GM23338 (cell line): Measurements from ENCODE around the gene FNDC3B. TPM values are rescaled to one million over a fixed set of nuclear protein-coding genes. Genes with fewer than 3 reads are reported as not detected.

Source experiments
- ATAC-seq: fragments of 200-7000 bp; cut with Tn5 transposase; 3 replicates; pipeline ENCODE4 v1.9.1; 2020
- DNase-seq: peaks from one replicate; pipeline ENCODE4 v3.0.0-alpha.2; 2015; ENCODE audit warnings: low spot score
- H2AFZ ChIP-seq: fragments of 200-600 bp; sonication (generic); 2 replicates; pipeline ENCODE4 v1.8.0; 2016; ENCODE audit warnings: antibody characterized with exemption, mild to moderate bottlenecking, moderate library complexity
- H3F3A ChIP-seq: fragments of 200-600 bp; sonication (generic); replicated peaks from 2 replicates; pipeline ENCODE4 v1.8.0; 2017; ENCODE audit warnings: antibody characterized with exemption, mixed run types, low read depth
- H3K27ac ChIP-seq: fragments of 200-600 bp; sonication (generic); 2 replicates; pipeline ENCODE4 v1.6.1; 2016; ENCODE audit warnings: low read depth
- H3K27me3 ChIP-seq: fragments of 200-600 bp; sonication (generic); 2 replicates; pipeline ENCODE4 v1.8.0; 2016; ENCODE audit warnings: mild to moderate bottlenecking, mixed run types, moderate library complexity; ENCODE audit not compliant: insufficient read depth
- H3K36me3 ChIP-seq: fragments of 200-600 bp; sonication (generic); 2 replicates; pipeline ENCODE4 v1.8.0; 2016; ENCODE audit warnings: mild to moderate bottlenecking; ENCODE audit not compliant: insufficient read depth
- H3K4me1 ChIP-seq: fragments of 200-600 bp; sonication (generic); 2 replicates; pipeline ENCODE4 v1.8.0; 2016; ENCODE audit warnings: mild to moderate bottlenecking, moderate library complexity; ENCODE audit not compliant: insufficient read depth
- H3K4me2 ChIP-seq: fragments of 200-600 bp; sonication (generic); 2 replicates; pipeline ENCODE4 v1.7.1; 2017; ENCODE audit warnings: mixed run types
- H3K4me3 ChIP-seq: fragments of 200-600 bp; sonication (generic); 2 replicates; pipeline ENCODE4 v1.6.1; 2016; ENCODE audit warnings: mixed run types
- H3K79me2 ChIP-seq: fragments of 200-600 bp; sonication (generic); replicated peaks from 2 replicates; pipeline ENCODE4 v1.8.0; 2017; ENCODE audit warnings: mild to moderate bottlenecking; ENCODE audit not compliant: insufficient read depth
- H3K9me2 ChIP-seq: fragments of 200-600 bp; sonication (generic); 2 replicates; pipeline ENCODE4 v1.8.0; 2017; ENCODE audit not compliant: insufficient read depth
- H4K20me1 ChIP-seq: fragments of 200-600 bp; sonication (generic); replicated peaks from 2 replicates; pipeline ENCODE4 v1.8.0; 2017; ENCODE audit warnings: mild to moderate bottlenecking; ENCODE audit not compliant: insufficient read depth
- H3K27ac Mint-ChIP-seq: 2 replicates; pipeline ENCODE4 v1.8.0; 2020; ENCODE audit warnings: inconsistent platforms, mild to moderate bottlenecking, moderate library complexity, mixed read lengths
- H3K27me3 Mint-ChIP-seq: 3 replicates; pipeline ENCODE4 v1.8.0; 2022; ENCODE audit warnings: low read depth, mild to moderate bottlenecking, moderate library complexity, mixed read lengths, inconsistent platforms; ENCODE audit not compliant: insufficient read depth, poor library complexity
- H3K36me3 Mint-ChIP-seq: 3 replicates; pipeline ENCODE4 v1.8.0; 2021; ENCODE audit warnings: low read depth, mild to moderate bottlenecking, inconsistent platforms, moderate library complexity, mixed read lengths
- H3K4me1 Mint-ChIP-seq: 3 replicates; pipeline ENCODE4 v1.8.0; 2020; ENCODE audit warnings: mild to moderate bottlenecking, inconsistent platforms, mixed read lengths
- H3K4me3 Mint-ChIP-seq: 3 replicates; pipeline ENCODE4 v1.8.0; 2021; ENCODE audit warnings: moderate library complexity, mild to moderate bottlenecking, inconsistent platforms, mixed read lengths
- H3K9me3 Mint-ChIP-seq: 3 replicates; pipeline ENCODE4 v1.8.0; 2020; ENCODE audit warnings: moderate library complexity, mild to moderate bottlenecking, inconsistent platforms, mixed read lengths
- CREB1 ChIP-seq: fragments of 250-450 bp; sonication (Bioruptor Pico); IDR thresholded peaks from 2 replicates; pipeline ENCODE4 v1.5.0; 2020; ENCODE audit warnings: low read depth, mild to moderate bottlenecking, moderate library complexity
- EZH2 ChIP-seq: fragments of 200-600 bp; sonication (generic); IDR thresholded peaks from one replicate; pipeline ENCODE4 v1.8.0; 2017; ENCODE audit warnings: antibody characterized with exemption, mild to moderate bottlenecking, low read depth; ENCODE audit not compliant: unreplicated experiment
- EZH2phosphoT487 ChIP-seq: fragments of 200-600 bp; sonication (generic); IDR thresholded peaks from one replicate; pipeline ENCODE4 v1.8.1; 2018; ENCODE audit warnings: antibody characterized with exemption; ENCODE audit not compliant: unreplicated experiment
- JUNB ChIP-seq: IDR thresholded peaks from one replicate; pipeline ENCODE4 v1.6.1; 2016; ENCODE audit warnings: antibody characterized with exemption; ENCODE audit not compliant: unreplicated experiment
- NANOG ChIP-seq: IDR thresholded peaks from 2 replicates; pipeline ENCODE4 v1.6.1; 2016; ENCODE audit warnings: antibody characterized with exemption, borderline replicate concordance
- ZNF114 ChIP-seq: fragments of 250-450 bp; sonication (Bioruptor Pico); IDR thresholded peaks from 2 replicates; pipeline ENCODE4 v1.5.0; 2020; ENCODE audit warnings: mild to moderate bottlenecking, moderate library complexity
- ZNF331 ChIP-seq: fragments of 250-450 bp; sonication (Bioruptor Pico); IDR thresholded peaks from 2 replicates; pipeline ENCODE4 v1.5.0; 2020; ENCODE audit warnings: low read depth, mild to moderate bottlenecking, moderate library complexity
- polyA plus RNA-seq: library from polyadenylated mRNA; unstranded; fragments of >200 nt; fragmentation: Nextera tagmentation; extraction: Ambion mirVana; gene quantifications from 2 replicates; pipeline ENCODE4 v1.2.1, GENCODE V29; 2016
- total RNA-seq: library from RNA; depleted of rRNA; stranded (reverse); fragments of >200 nt; shearing (Covaris generic); gene quantifications from 2 replicates; pipeline ENCODE4 v1.2.3, GENCODE V29; 2014
- TF ChIP-seq, protein P1 (sequence below), 2 experiments: fragments of 200-600 bp in 1 of 2; sonication (generic) in 1 of 2; conservative IDR thresholded peaks; 2 replicates each; pipeline versions ENCODE4 v1.5.1 to v1.6.1; 2016 to 2017; ENCODE audit warnings: antibody characterized with exemption in 2 of 2, low read depth in 2 of 2, mild to moderate bottlenecking in 2 of 2, moderate library complexity in 1 of 2
- TF ChIP-seq, protein P2 (sequence below): IDR thresholded peaks from 2 replicates; pipeline ENCODE4 v1.6.1; 2016; ENCODE audit warnings: antibody characterized with exemption
- TF ChIP-seq, protein P3 (sequence below): IDR thresholded peaks from one replicate; pipeline ENCODE4 v1.6.1; 2018; ENCODE audit warnings: antibody characterized with exemption; ENCODE audit not compliant: unreplicated experiment

The FNDC3B gene
- total and polyA plus RNA-seq, 2 experiments from 2014 or later: 19.1 to 55.4 TPM

DNA sequence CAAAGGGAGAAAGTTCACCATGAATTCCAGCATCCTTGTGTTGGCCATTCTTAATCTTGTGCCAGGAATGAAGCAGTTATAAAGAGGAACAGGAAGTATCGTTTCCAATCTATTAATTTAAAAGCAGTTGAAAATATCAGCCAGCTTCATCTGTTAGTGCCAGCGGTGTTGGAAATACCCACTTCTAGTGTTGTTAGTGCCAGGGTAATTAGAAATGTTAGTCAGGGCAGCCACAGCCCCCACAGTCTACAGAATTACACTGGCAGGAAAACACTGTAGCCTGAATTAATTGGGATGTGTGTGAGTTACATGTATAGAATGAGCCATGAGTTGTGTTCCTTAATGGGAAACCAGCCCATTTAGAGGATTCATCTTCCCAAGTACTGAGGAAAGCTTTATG, 281.1 kb downstream of the FNDC3B start:
- no peaks in the 10 kb centered on the region for H3K4me1 ChIP-seq

DNA sequence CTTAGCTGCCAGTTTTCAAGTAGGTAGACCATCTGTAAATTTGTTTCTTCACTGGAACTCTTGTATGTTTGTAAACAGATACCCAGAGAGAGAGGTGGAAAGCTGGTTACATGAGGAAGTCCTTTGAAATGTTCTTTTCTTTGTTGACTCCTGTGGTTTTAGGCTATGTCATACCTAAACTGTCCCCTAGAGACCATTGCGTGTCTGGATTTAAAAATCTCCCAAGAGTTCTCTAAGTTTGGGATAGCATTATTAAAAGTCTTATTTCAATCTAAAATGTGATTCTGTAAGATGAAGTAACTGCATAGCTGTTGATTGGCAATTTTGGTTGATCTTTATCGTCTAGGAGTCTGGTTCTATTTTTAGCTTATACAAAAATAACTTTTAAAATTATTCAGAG, 281.7 kb downstream of the FNDC3B start:
- H3K27ac Mint-ChIP-seq: no peak overlapping the region
- TF ChIP-seq NANOG (no peak), EZH2phosphoT487 (no peak), ZNF331 (CRISPR knock-in tag) (no peak), ZNF114 (CRISPR knock-in tag) (no peak), CREB1 (CRISPR knock-in tag) (no peak), JUNB (no peak)
- TF ChIP-seq, protein P1, sequence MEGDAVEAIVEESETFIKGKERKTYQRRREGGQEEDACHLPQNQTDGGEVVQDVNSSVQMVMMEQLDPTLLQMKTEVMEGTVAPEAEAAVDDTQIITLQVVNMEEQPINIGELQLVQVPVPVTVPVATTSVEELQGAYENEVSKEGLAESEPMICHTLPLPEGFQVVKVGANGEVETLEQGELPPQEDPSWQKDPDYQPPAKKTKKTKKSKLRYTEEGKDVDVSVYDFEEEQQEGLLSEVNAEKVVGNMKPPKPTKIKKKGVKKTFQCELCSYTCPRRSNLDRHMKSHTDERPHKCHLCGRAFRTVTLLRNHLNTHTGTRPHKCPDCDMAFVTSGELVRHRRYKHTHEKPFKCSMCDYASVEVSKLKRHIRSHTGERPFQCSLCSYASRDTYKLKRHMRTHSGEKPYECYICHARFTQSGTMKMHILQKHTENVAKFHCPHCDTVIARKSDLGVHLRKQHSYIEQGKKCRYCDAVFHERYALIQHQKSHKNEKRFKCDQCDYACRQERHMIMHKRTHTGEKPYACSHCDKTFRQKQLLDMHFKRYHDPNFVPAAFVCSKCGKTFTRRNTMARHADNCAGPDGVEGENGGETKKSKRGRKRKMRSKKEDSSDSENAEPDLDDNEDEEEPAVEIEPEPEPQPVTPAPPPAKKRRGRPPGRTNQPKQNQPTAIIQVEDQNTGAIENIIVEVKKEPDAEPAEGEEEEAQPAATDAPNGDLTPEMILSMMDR (conservative IDR thresholded peaks at IDR 0.05; ENCODE audit: low read depth in 2 of 2): no peak
- TF ChIP-seq, protein P2, sequence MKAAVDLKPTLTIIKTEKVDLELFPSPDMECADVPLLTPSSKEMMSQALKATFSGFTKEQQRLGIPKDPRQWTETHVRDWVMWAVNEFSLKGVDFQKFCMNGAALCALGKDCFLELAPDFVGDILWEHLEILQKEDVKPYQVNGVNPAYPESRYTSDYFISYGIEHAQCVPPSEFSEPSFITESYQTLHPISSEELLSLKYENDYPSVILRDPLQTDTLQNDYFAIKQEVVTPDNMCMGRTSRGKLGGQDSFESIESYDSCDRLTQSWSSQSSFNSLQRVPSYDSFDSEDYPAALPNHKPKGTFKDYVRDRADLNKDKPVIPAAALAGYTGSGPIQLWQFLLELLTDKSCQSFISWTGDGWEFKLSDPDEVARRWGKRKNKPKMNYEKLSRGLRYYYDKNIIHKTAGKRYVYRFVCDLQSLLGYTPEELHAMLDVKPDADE: no peak

More for the DNA sequence above, 281.1 kb downstream of the FNDC3B start:
- Mint-ChIP-seq H3K27me3 (peaks cover 2% of the 10 kb centered on the region), H3K4me3 (no peak overlapping the region), H3K36me3 (peaks cover 28% of the 10 kb centered on the region), H3K4me1 (peaks cover 3% of the 10 kb centered on the region; the same call in 2 of the 3 replicates), H3K9me3 (no peaks in the 10 kb centered on the region; the same call in 2 of the 3 replicates), H3K27ac (no peak overlapping the region)
- Histone ChIP-seq H3K27me3 (no peaks in the 10 kb centered on the region), H2AFZ (no peak overlapping the region), H3K4me3 (no peak overlapping the region), H3K4me2 (no peak overlapping the region), H4K20me1 (no peaks in the 10 kb centered on the region), H3F3A (no peaks in the 10 kb centered on the region), H3K27ac (no peak overlapping the region), H3K9me2 (no peaks in the 10 kb centered on the region), H3K79me2 (no peaks in the 10 kb centered on the region), H3K36me3 (peaks cover 13% of the 10 kb centered on the region; the same call in 1 of the 2 replicates)
- DNase-seq (no peak), ATAC-seq (no peak)
- TF ChIP-seq, protein P3, sequence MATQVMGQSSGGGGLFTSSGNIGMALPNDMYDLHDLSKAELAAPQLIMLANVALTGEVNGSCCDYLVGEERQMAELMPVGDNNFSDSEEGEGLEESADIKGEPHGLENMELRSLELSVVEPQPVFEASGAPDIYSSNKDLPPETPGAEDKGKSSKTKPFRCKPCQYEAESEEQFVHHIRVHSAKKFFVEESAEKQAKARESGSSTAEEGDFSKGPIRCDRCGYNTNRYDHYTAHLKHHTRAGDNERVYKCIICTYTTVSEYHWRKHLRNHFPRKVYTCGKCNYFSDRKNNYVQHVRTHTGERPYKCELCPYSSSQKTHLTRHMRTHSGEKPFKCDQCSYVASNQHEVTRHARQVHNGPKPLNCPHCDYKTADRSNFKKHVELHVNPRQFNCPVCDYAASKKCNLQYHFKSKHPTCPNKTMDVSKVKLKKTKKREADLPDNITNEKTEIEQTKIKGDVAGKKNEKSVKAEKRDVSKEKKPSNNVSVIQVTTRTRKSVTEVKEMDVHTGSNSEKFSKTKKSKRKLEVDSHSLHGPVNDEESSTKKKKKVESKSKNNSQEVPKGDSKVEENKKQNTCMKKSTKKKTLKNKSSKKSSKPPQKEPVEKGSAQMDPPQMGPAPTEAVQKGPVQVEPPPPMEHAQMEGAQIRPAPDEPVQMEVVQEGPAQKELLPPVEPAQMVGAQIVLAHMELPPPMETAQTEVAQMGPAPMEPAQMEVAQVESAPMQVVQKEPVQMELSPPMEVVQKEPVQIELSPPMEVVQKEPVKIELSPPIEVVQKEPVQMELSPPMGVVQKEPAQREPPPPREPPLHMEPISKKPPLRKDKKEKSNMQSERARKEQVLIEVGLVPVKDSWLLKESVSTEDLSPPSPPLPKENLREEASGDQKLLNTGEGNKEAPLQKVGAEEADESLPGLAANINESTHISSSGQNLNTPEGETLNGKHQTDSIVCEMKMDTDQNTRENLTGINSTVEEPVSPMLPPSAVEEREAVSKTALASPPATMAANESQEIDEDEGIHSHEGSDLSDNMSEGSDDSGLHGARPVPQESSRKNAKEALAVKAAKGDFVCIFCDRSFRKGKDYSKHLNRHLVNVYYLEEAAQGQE: no peak
- TF ChIP-seq EZH2 (no peak), ZNF331 (CRISPR knock-in tag) (no peak)

More for the DNA sequence above, 281.7 kb downstream of the FNDC3B start:
- no peaks in the 10 kb centered on the region for H3K27me3 ChIP-seq
- ATAC-seq (no peak), DNase-seq (peak; percentile 25)
- Mint-ChIP-seq H3K27me3 (peaks cover 2% of the 10 kb centered on the region), H3K36me3 (peaks cover 30% of the 10 kb centered on the region), H3K4me3 (no peak overlapping the region), H3K9me3 (no peaks in the 10 kb centered on the region; the same call in 2 of the 3 replicates), H3K4me1 (no peaks in the 10 kb centered on the region)
- H2AFZ ChIP-seq: no peak overlapping the region
- H3K9me2 ChIP-seq: no peaks in the 10 kb centered on the region
- H4K20me1 ChIP-seq: no peaks in the 10 kb centered on the region
- no peaks in the 10 kb centered on the region for H3K79me2 ChIP-seq
- no peaks in the 10 kb centered on the region for H3K4me1 ChIP-seq
- peaks cover 13% of the 10 kb centered on the region; the same call in 1 of the 2 replicates for H3K36me3 ChIP-seq
- H3K4me2 ChIP-seq: no peak overlapping the region
- H3K27ac ChIP-seq: no peak overlapping the region
- H3F3A ChIP-seq: no peaks in the 10 kb centered on the region
- H3K4me3 ChIP-seq: no peak overlapping the region
